HCT116 (cell line): ENCODE results near the gene AOAH. TPM values are rescaled to one million over a fixed set of nuclear protein-coding genes. Genes with fewer than 3 reads are reported as not detected.

Source experiments
- ATAC-seq: fragments of 200-7000 bp; cut with Tn5 transposase; 2 replicates; pipeline ENCODE4 v1.9.1; 2020; ENCODE audit warnings: mild to moderate bottlenecking, moderate library complexity
- BruUV-seq: library from RNA; stranded (reverse); fragments of 400-500 nt; replicated peaks from 2 replicates; lab custom pipeline; 2021; lab: Mats Ljungman, UMichigan
- CTCF ChIA-PET: fragments of 300-600 bp; sonication (Branson Sonifier 250); formaldehyde crosslinking; loops from one replicate; lab custom pipeline; 2021; ENCODE audit warnings: antibody characterized with exemption; lab: Charles Lee
- POLR2A ChIA-PET: fragments of 300-600, 350-600 bp; sonication (Branson Sonifier 250); formaldehyde crosslinking; loops from one replicate; lab custom pipeline; 2021; ENCODE audit warnings: antibody characterized with exemption; lab: Charles Lee
- RAD21 ChIA-PET, 2 experiments: fragments of 300-600 bp; sonication (Branson Sonifier 250); formaldehyde crosslinking; loops; one replicate each; lab custom pipeline; 2023; ENCODE audit warnings: low total read pairs in 2 of 2; ENCODE audit not compliant: uncharacterized antibody in 2 of 2, unreplicated experiment in 2 of 2, low non-redundant PET in 1 of 2; lab: Charles Lee
- DNase-seq: peaks from one replicate; pipeline ENCODE4 v3.0.0-alpha.2; 2010; ENCODE audit warnings: low read depth, low spot score
- H2AFZ ChIP-seq: fragments of 200-600 bp; shearing (Covaris generic), sonication (generic); 2 replicates; pipeline ENCODE4 v1.6.1; 2017; ENCODE audit warnings: low read depth, mixed run types, mixed read lengths, antibody characterized with exemption, low read length; ENCODE audit not compliant: poor library complexity, severe bottlenecking
- H3K27ac ChIP-seq: 2 replicates; pipeline ENCODE4 v1.5.1; 2012; ENCODE audit warnings: low read depth, low read length
- H3K27me3 ChIP-seq: fragments of 200-600 bp; sonication (generic); 2 replicates; pipeline ENCODE4 v1.6.1; 2016; ENCODE audit warnings: mixed run types, low read length, mixed read lengths; ENCODE audit not compliant: insufficient read depth
- H3K36me3 ChIP-seq, 2 experiments: fragments of 200-500 bp in 1 of 2; fragments of 200-600 bp in 1 of 2; sonication (Bioruptor generic) in 1 of 2; sonication (generic) in 1 of 2; 2 replicates each; pipeline versions ENCODE4 v1.5.1 to v1.6.1; 2014 to 2016; ENCODE audit warnings: low read length in 2 of 2, inconsistent platforms in 1 of 2, mixed read lengths in 1 of 2, mixed run types in 1 of 2; ENCODE audit not compliant: insufficient read depth in 2 of 2, control insufficient read depth in 1 of 2
- H3K4me1 ChIP-seq, 2 experiments: fragments of 200-600 bp in 1 of 2; sonication (generic) in 1 of 2; 2 replicates each; pipeline versions ENCODE4 v1.5.1 to v1.6.1; 2012 to 2017; ENCODE audit warnings: low read length in 2 of 2, inconsistent platforms in 1 of 2, mild to moderate bottlenecking in 1 of 2, mixed read lengths in 1 of 2, mixed run types in 1 of 2, moderate library complexity in 1 of 2; ENCODE audit not compliant: insufficient read depth in 2 of 2, control insufficient read depth in 1 of 2
- H3K4me2 ChIP-seq: fragments of 200-600 bp; sonication (generic); 2 replicates; pipeline ENCODE4 v1.6.1; 2017; ENCODE audit warnings: mixed run types, low read length, mixed read lengths
- H3K4me3 ChIP-seq, 2 experiments: fragments of 200-600 bp in 1 of 2; sonication (generic) in 1 of 2; replicated peaks in 1 of 2; 2 replicates each; pipeline ENCODE4 v1.5.1; 2011 to 2016; ENCODE audit warnings: low read length in 2 of 2, control low read depth in 1 of 2, low read depth in 1 of 2, mild to moderate bottlenecking in 1 of 2, mixed read lengths in 1 of 2, mixed run types in 1 of 2
- H3K79me2 ChIP-seq: fragments of 200-600 bp; sonication (generic); 2 replicates; pipeline ENCODE4 v1.6.1; 2017; ENCODE audit warnings: mild to moderate bottlenecking, mixed run types, low read length, moderate library complexity, mixed read lengths; ENCODE audit not compliant: insufficient read depth
- H3K9ac ChIP-seq: fragments of 200-600 bp; sonication (generic); 2 replicates; pipeline ENCODE4 v1.6.1; 2016; ENCODE audit warnings: low read length, mixed read lengths
- H3K9me2 ChIP-seq: fragments of 200-600 bp; sonication (generic), shearing (Covaris generic); 2 replicates; pipeline ENCODE4 v1.6.1; 2017; ENCODE audit warnings: mixed run types, mild to moderate bottlenecking, moderate library complexity; ENCODE audit not compliant: insufficient read depth
- H3K9me3 ChIP-seq, 2 experiments: fragments of 200-500 bp in 1 of 2; fragments of 200-600 bp in 1 of 2; sonication (Bioruptor generic) in 1 of 2; sonication (generic) in 1 of 2; 2 replicates each; pipeline ENCODE4 v1.6.1; 2014 to 2017; ENCODE audit warnings: low read length in 2 of 2, mixed read lengths in 2 of 2, inconsistent platforms in 1 of 2, low read depth in 1 of 2, mild to moderate bottlenecking in 1 of 2, mixed run types in 1 of 2, moderate library complexity in 1 of 2; ENCODE audit not compliant: control insufficient read depth in 1 of 2, insufficient read depth in 1 of 2
- H4K20me1 ChIP-seq: fragments of 200-600 bp; sonication (generic), shearing (Covaris generic); 2 replicates; pipeline ENCODE4 v1.6.1; 2017; ENCODE audit warnings: mixed run types, mild to moderate bottlenecking, moderate library complexity; ENCODE audit not compliant: insufficient read depth
- ELF1 ChIP-seq: IDR thresholded peaks from 2 replicates; pipeline ENCODE4 v1.6.1; 2012; ENCODE audit warnings: low read depth, borderline replicate concordance
- EZH2phosphoT487 ChIP-seq: fragments of 200-600 bp; IDR thresholded peaks from 2 replicates; pipeline ENCODE4 v1.6.1; 2018; ENCODE audit warnings: antibody characterized with exemption, borderline replicate concordance
- POLR2A ChIP-seq: IDR thresholded peaks from 2 replicates; pipeline ENCODE4 v1.7.0; 2011; ENCODE audit warnings: borderline replicate concordance; ENCODE audit not compliant: insufficient read depth, insufficient read length; ENCODE audit errors: extremely low read depth
- RAD21 ChIP-seq: IDR thresholded peaks from 2 replicates; pipeline ENCODE4 v1.6.1; 2012; ENCODE audit warnings: low read depth, mild to moderate bottlenecking
- REST ChIP-seq: IDR thresholded peaks from 2 replicates; pipeline ENCODE4 v1.6.1; 2012; ENCODE audit warnings: low read depth
- SP1 ChIP-seq: IDR thresholded peaks from 2 replicates; pipeline ENCODE4 v1.6.1; 2012; ENCODE audit warnings: low read depth
- ZBTB33 ChIP-seq: IDR thresholded peaks from 2 replicates; pipeline ENCODE4 v1.6.1; 2011; ENCODE audit warnings: mild to moderate bottlenecking, low read length, moderate library complexity; ENCODE audit not compliant: insufficient replicate concordance; ENCODE audit errors: extremely low read depth
- ZFX ChIP-seq: fragments of 450-650 bp; IDR thresholded peaks from 2 replicates; pipeline ENCODE4 v1.6.1; 2017
- intact Hi-C: fragments of 100-400 bp; cut with micrococcal nuclease; formaldehyde crosslinking; loops from 2 replicates; pipeline ENCODE4 v1.10.0; 2022
- total RNA-seq: library from RNA; stranded (reverse); gene quantifications from one replicate; pipeline ENCODE4 v1.2.1, GENCODE V29; 2021; ENCODE audit not compliant: unreplicated experiment

AOAH gene
- total RNA-seq, 1 experiment from 2014 or later: 1.1 TPM

- peaks cover 9% of the 10 kb centered on the region for H3K27me3 ChIP-seq
- ATAC-seq: no peak
- no peak for DNase-seq
- H3K4me3 ChIP-seq: no peak overlapping the region
- intact Hi-C loops: no loop called here
- BruUV-seq: no TSS peak
- TF ChIP-seq ZBTB33 (no peak), POLR2A (no peak), RAD21 (no peak), EZH2phosphoT487 (no peak), REST (no peak), ELF1 (no peak), ZFX (no peak), SP1 (no peak)
- H3K9ac ChIP-seq: no peak overlapping the region
- no peak overlapping the region for H3K27ac ChIP-seq
- H2AFZ ChIP-seq: no peak overlapping the region
- CTCF ChIA-PET: no interaction called here
- no peaks in the 10 kb centered on the region for H3K4me1 ChIP-seq
- POLR2A ChIA-PET: no interaction called here
- H4K20me1 ChIP-seq: no peaks in the 10 kb centered on the region
- H3K9me2 ChIP-seq: no peaks in the 10 kb centered on the region; the same call in 1 of the 2 replicates
- RAD21 ChIA-PET: no interaction called here
- H3K4me2 ChIP-seq: no peak overlapping the region
- no peaks in the 10 kb centered on the region for H3K79me2 ChIP-seq
- H3K9me3 ChIP-seq: no peaks in the 10 kb centered on the region
- no peaks in the 10 kb centered on the region for H3K36me3 ChIP-seq
These were observed 27.9 kb upstream of the AOAH start for GRCh38 chr7:36752026-36752711.
